Coronary artery (tissue), 2 donors: ENCODE measurements around the gene PSMB2.

ENCODE experiments used
- DNase-seq: peaks from one replicate; pipeline ENCODE4 v3.0.0-alpha.2; 2017; ENCODE audit warnings: low spot score
- H3K27ac ChIP-seq, 2 donors: fragments of 200-600 bp; sonication (generic); one replicate each; pipeline ENCODE4 v1.5.1; 2016 to 2019
- H3K4me3 ChIP-seq: fragments of 200-600 bp; sonication (generic); 2 replicates; pipeline ENCODE4 v1.5.1; 2016; ENCODE audit warnings: mild to moderate bottlenecking, moderate library complexity
- TF ChIP-seq, protein P1 (sequence below): fragments of 200-600 bp; sonication (generic); IDR thresholded peaks from one replicate; pipeline ENCODE4 v1.5.1; 2019; ENCODE audit warnings: antibody characterized with exemption

Gene PSMB2

GRCh38 chr1:35568975-35569395, 72.3 kb downstream of the PSMB2 start:
- Histone ChIP-seq H3K4me3 (no peak overlapping the region), H3K27ac (no peak overlapping the region)
- TF ChIP-seq, protein P1, sequence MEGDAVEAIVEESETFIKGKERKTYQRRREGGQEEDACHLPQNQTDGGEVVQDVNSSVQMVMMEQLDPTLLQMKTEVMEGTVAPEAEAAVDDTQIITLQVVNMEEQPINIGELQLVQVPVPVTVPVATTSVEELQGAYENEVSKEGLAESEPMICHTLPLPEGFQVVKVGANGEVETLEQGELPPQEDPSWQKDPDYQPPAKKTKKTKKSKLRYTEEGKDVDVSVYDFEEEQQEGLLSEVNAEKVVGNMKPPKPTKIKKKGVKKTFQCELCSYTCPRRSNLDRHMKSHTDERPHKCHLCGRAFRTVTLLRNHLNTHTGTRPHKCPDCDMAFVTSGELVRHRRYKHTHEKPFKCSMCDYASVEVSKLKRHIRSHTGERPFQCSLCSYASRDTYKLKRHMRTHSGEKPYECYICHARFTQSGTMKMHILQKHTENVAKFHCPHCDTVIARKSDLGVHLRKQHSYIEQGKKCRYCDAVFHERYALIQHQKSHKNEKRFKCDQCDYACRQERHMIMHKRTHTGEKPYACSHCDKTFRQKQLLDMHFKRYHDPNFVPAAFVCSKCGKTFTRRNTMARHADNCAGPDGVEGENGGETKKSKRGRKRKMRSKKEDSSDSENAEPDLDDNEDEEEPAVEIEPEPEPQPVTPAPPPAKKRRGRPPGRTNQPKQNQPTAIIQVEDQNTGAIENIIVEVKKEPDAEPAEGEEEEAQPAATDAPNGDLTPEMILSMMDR, result peak; percentile 61
- peak; percentile 73 for DNase-seq

GRCh38 chr1:35567947-35568558, 73.3 kb downstream of the PSMB2 start:
- TF ChIP-seq, protein P1, result no peak
- no peak for DNase-seq
- Histone ChIP-seq H3K27ac (no peak overlapping the region), H3K4me3 (no peak overlapping the region)

GRCh38 chr1:35565742-35566133, 75.6 kb downstream of the PSMB2 start:
- Histone ChIP-seq H3K4me3 (no peak overlapping the region), H3K27ac (no peak overlapping the region)
- no peak for DNase-seq
- TF ChIP-seq, protein P1, result no peak

DNA sequence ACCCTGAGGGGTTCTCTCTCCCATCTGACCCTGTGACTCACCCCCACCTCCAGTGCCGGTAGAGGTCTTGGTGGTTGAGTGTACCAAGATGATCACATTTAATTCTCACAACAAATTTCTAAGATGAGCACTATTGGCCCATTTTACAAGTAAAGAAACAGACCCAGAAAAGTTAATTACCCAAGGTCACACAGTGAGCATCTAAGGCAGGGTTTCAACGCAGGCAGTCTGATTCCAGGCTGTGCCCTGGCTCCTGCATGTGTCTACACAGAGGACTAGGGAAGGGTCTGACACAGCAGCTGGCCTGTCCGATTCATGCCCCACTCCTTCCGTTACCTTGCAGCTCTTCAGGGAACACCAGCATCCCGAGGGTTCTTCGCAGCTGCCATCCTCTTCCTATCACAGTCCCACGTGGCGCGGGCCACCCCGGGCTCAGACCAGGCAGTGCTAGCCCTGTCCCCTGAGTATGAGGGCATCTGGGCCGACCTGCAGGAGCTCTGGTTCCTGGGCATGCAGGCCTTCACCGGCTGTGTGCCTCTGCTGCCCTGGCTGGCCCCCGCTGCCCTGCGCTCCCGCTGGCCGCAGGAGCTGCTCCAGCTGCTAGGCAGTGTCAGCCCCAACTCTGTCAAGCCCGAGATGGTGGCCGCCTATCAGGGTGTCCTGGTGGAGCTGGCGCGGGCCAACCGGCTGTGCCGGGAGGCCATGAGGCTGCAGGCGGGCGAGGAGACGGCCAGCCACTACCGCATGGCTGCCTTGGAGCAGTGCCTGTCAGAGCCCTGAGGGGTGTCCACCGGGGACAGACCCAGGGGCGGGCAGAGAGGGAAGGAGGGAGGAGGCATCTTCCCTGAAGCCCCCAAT, 76.2 kb downstream of the PSMB2 start:
- Histone ChIP-seq H3K4me3 (no peak overlapping the region), H3K27ac (no peak overlapping the region)
- DNase-seq, result no peak
- TF ChIP-seq, protein P1, result no peak

DNA sequence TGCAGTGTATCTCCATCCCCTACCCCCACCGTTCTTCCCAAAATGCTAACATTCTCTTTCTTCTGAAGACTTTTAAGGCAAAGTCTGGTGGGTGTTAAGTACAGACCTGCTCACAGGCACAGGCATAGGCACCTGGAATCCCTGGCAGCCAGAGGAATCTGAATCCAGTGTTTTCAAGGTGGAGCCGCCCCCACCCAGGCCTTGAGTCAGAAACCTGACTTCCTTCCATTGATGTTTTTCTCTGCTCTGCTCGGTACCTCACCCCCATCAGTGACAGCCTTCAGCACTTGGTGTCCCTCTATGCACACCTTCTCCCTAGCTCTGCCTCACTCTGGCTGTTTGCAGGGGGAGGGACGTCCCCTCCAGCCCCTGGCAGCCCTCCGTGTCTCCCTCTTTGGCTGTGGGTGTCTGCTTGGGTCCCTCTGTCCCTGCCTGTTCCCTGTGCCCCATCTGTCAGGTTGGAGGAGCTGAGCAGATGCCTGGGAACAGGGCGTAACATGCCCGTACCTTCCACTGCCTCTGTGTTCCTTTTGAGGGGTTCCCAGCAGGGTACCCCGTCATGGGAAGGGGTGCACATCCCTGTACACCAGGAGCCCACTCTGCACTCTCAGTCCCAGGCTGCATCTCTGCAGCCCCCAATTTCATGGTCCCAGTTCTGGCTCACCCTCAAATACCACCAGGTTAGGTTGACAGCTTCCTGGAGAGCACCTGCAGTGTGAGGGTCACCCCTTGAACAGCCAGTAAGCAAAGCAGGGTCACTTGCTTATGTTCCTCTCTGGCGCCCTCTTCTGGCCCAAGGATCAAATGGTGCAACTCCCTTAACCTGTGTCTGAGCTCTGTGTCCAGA, 77.1 kb downstream of the PSMB2 start:
- H3K27ac ChIP-seq, result no peak overlapping the region
- TF ChIP-seq, protein P1, result peak; percentile 77
- H3K4me3 ChIP-seq, result no peak overlapping the region
- DNase-seq, result no peak

DNA sequence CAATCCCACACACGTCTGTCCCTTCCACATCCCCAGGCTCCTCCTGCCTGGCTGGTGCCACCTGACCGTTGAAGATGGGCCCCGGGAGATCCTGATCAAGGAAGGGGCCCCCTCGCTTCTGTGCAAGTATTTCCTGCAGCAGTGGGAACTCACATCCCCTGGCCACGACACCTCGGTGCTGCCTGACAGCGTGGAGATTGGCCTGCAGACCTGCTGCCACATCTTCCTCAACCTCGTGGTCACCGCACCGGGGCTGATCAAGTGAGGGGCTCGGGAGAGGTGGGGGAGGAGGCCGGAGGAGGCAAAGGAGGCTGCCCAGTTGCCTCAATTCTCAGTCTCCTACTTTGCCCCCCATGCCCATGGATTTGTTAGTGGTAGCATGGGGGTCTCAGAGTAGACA, 78.2 kb downstream of the PSMB2 start:
- DNase-seq, result no peak
- Histone ChIP-seq H3K4me3 (no peak overlapping the region), H3K27ac (no peak overlapping the region)
- TF ChIP-seq, protein P1, result no peak
